Esophagus muscularis mucosa (tissue), 4 donors: Measurements from ENCODE around the gene CDH4.

Source experiments
- CTCF ChIP-seq, 3 experiments: fragments of 200-600 bp in 2 of 3; fragments of 450-650 bp in 1 of 3; sonication (generic) in 2 of 3; IDR thresholded peaks; one replicate each; pipeline ENCODE4 v1.5.1; 2017 to 2019; ENCODE audit warnings: antibody characterized with exemption in 3 of 3, mild to moderate bottlenecking in 2 of 3, moderate library complexity in 1 of 3
- EP300 ChIP-seq: sonication (generic); formaldehyde crosslinking; IDR thresholded peaks from one replicate; pipeline ENCODE4 v1.6.1; 2017; ENCODE audit warnings: antibody characterized with exemption
- POLR2A ChIP-seq: fragments of 450-650 bp; IDR thresholded peaks from one replicate; pipeline ENCODE4 v1.6.1; 2017; ENCODE audit warnings: antibody characterized with exemption, moderate library complexity, mild to moderate bottlenecking, low read depth
- POLR2AphosphoS5 ChIP-seq, 2 donors: sonication (generic); formaldehyde crosslinking; IDR thresholded peaks; one replicate each; pipeline ENCODE4 v1.6.1; 2017; ENCODE audit warnings: antibody characterized with exemption in 2 of 2

GRCh38 chr20:61330441-61330840 is 78.4 kb downstream of the CDH4 start:
- TF ChIP-seq CTCF (IDR thresholded peaks at IDR 0.05) (no peak), POLR2AphosphoS5 (IDR thresholded peaks at IDR 0.05) (no peak), POLR2A (no peak), EP300 (no peak)
